Heart right ventricle (tissue), 16 donors: ENCODE measurements around the gene TRPM3. TPM values are rescaled to one million over a fixed set of nuclear protein-coding genes. Genes with fewer than 3 reads are reported as not detected.

Experiments
- ATAC-seq, 8 donors: fragments of 200-7000 bp; cut with Tn5 transposase; one replicate each; pipeline ENCODE4 v1.9.1; 2020; ENCODE audit warnings: mild to moderate bottlenecking in 8 of 8, moderate library complexity in 8 of 8, moderate number of reproducible peaks in 1 of 8
- DNase-seq, 2 donors: peaks; one replicate each; pipeline ENCODE4 v3.0.0-alpha.2; 2020
- H3K27ac ChIP-seq, 10 donors: fragments of 200-600 bp; sonication (generic) in 2 of 10; one replicate each; pipeline versions ENCODE4 v1.5.0 to v1.8.0; 2020 to 2022; ENCODE audit warnings: mild to moderate bottlenecking in 3 of 10
- H3K27me3 ChIP-seq, 7 donors: fragments of 200-600 bp; one replicate each; pipeline ENCODE4 v1.8.0; 2021 to 2022; ENCODE audit warnings: mild to moderate bottlenecking in 2 of 7
- H3K36me3 ChIP-seq, 9 donors: fragments of 200-600 bp; sonication (generic) in 1 of 9; one replicate each; pipeline versions ENCODE4 v1.5.0 to v1.8.0; 2020 to 2022; ENCODE audit warnings: mild to moderate bottlenecking in 2 of 9
- H3K4me1 ChIP-seq, 9 donors: fragments of 200-600 bp; sonication (generic) in 1 of 9; one replicate each; pipeline versions ENCODE4 v1.5.0 to v1.8.0; 2020 to 2022; ENCODE audit warnings: mild to moderate bottlenecking in 4 of 9
- H3K4me3 ChIP-seq, 10 donors: fragments of 200-600 bp; sonication (generic) in 2 of 10; one replicate each; pipeline versions ENCODE4 v1.5.0 to v1.8.0; 2020 to 2022; ENCODE audit warnings: mild to moderate bottlenecking in 7 of 10, moderate library complexity in 2 of 10
- H3K9me3 ChIP-seq, 11 donors: fragments of 200-600 bp in 10 of 11; sonication (generic) in 2 of 11; one replicate each; pipeline versions ENCODE4 v1.5.0 to v1.8.0; 2013 to 2022; ENCODE audit warnings: mild to moderate bottlenecking in 2 of 11, control low read depth in 1 of 11, moderate library complexity in 1 of 11
- WGBS, 2 donors: extraction: QIAGEN DNeasy Blood & Tissue Kit; methylation state at CpG; one replicate each; pipeline ENCODE4 v1.1.7; 2013; ENCODE audit warnings: inconsistent platforms in 1 of 2; 5-methylcytosine and 5-hydroxymethylcytosine counted together
- intact Hi-C, 10 donors: fragments of 100-400 bp; cut with DNase I; formaldehyde crosslinking; loops; one replicate each; pipeline versions ENCODE4 v1.11.1 to v1.14.2; 2022
- polyA plus RNA-seq, 2 donors: library from polyadenylated mRNA; stranded (reverse); fragments of 200-250 nt; gene quantifications; one replicate each; pipeline ENCODE4 v1.2.3, GENCODE V29; 2013
- total RNA-seq, 10 donors: library from RNA; stranded (reverse); fragmentation: NEBNext Ultra II Directional in 3 of 10; extraction: Animal tissue kit (Norgen Biotek cat#: 25700) in 3 of 10; gene quantifications; one replicate each; pipeline versions ENCODE4 v1.2.1 to v1.2.4, GENCODE V29; 2021 to 2023
- TF ChIP-seq, protein P1 (sequence below), 9 donors: fragments of 200-600 bp; sonication (generic) in 2 of 9; IDR thresholded peaks; one replicate each; pipeline versions ENCODE4 v1.5.0 to v1.8.0; 2021 to 2022; ENCODE audit warnings: antibody characterized with exemption in 9 of 9, mild to moderate bottlenecking in 5 of 9, moderate library complexity in 1 of 9
- donor health status: Arrhythmogenic right ventricular cardiomyopathy.
- donor health status: ischemic (EF 13 %, LVEDD 7.1; RV severe dilation, severe dysfunction).
- donor health status: healthy with polysubstance abuse.
- donor health status: DM: no; HTN: yes; CAD: no.
- donor health status: DM: no; HTN: no; CAD: no.
- donor health status: ischemic (EF 25% LVEDD 6.9; RV normal size, moderate dysfunction).
- donor health status: ischemic (EF 25% LVEDD 5.7; RV mildly dilated, moderate dysfunction).
- donor health status: healthy.
- donor health status: DM: yes; HTN: yes; CAD: no.
- donor health status: Ischemic cardiomyopathy.
- donor health status: ischemic (EF 35%, LVEDD 5.7; RV mildly dilated, moderate dysfunction).
- donor health status: nonischemic (EF 11% LVEDD 7.7; RV severe dilation, severe dysfunction).
- donor health status: DM: yes; HTN: yes; CAD: no.
- donor health status: PGD.
- donor health status: ischemic (EF 29% LVEDD 5.4; RV normal size, mild dysfunction).
- donor health status: nonischemic (EF 23%, LVEDD 6.1; RV moderate dilation, normal function).

Gene TRPM3
- total and polyA plus RNA-seq, 12 donors = 0.05 to 1.3 (median 0.16) TPM; not detected in 1

DNA sequence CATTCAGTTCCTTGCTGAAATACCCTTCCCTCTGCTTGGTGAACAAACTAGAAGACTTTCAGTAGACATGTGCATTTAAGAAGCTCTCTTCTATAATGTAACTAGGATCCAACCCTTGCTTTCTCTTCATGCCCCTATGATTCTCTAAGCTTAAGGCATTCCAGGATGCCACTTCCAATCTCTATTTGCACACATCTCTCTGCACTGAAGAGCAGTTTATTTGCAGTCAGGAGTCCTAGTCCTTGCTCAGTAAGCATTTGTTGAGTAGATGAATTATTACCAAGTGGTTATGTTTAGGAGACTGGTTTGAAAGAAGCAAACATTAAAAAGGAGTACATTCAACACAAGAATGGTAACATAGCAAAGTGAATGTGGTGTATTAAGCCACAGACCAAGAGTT is 432.7 kb downstream of the TRPM3 start:
- ATAC-seq = no peak
- Histone ChIP-seq H3K4me1 (no peaks in the 10 kb centered on the region), H3K27me3 (no peaks in the 10 kb centered on the region), H3K27ac (no peak overlapping the region), H3K9me3 (no peaks in the 10 kb centered on the region), H3K36me3 (no peaks in the 10 kb centered on the region), H3K4me3 (no peak overlapping the region)
- no peak for DNase-seq
- intact Hi-C loops = no loop called here
- TF ChIP-seq, protein P1, sequence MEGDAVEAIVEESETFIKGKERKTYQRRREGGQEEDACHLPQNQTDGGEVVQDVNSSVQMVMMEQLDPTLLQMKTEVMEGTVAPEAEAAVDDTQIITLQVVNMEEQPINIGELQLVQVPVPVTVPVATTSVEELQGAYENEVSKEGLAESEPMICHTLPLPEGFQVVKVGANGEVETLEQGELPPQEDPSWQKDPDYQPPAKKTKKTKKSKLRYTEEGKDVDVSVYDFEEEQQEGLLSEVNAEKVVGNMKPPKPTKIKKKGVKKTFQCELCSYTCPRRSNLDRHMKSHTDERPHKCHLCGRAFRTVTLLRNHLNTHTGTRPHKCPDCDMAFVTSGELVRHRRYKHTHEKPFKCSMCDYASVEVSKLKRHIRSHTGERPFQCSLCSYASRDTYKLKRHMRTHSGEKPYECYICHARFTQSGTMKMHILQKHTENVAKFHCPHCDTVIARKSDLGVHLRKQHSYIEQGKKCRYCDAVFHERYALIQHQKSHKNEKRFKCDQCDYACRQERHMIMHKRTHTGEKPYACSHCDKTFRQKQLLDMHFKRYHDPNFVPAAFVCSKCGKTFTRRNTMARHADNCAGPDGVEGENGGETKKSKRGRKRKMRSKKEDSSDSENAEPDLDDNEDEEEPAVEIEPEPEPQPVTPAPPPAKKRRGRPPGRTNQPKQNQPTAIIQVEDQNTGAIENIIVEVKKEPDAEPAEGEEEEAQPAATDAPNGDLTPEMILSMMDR (IDR thresholded peaks at IDR 0.05) = no peak

DNA sequence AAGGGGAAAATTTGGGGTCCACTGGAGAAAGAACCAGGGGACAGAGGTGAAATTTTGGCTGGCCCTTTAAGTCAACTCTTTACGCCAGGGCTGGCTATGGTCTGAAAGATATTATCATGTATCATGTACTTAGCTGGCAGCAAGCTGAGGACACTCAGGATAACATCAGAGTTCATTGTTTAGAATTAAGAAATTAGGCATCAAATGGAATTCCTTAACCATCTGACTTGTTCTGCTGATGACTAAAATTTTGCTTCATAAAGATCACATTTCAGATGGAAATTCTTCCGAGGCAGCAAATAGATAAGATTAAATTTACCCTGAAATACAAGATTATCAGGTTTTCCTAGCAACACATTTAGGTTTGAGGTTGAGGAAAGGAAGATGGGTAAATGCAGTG is 437.6 kb downstream of the TRPM3 start:
- intact Hi-C loops = no loop called here
- no peak overlapping the region for H3K4me3 ChIP-seq
- no peaks in the 10 kb centered on the region for H3K4me1 ChIP-seq
- ATAC-seq = no peak
- no peak for DNase-seq
- H3K36me3 ChIP-seq = no peaks in the 10 kb centered on the region
- H3K9me3 ChIP-seq = no peaks in the 10 kb centered on the region
- no peaks in the 10 kb centered on the region for H3K27me3 ChIP-seq
- WGBS, 2 donors = 59 to 72% methylated on average over 2 of the region's 2 CpGs
- TF ChIP-seq, protein P1 (IDR thresholded peaks at IDR 0.05) = no peak
- H3K27ac ChIP-seq = no peak overlapping the region

DNA sequence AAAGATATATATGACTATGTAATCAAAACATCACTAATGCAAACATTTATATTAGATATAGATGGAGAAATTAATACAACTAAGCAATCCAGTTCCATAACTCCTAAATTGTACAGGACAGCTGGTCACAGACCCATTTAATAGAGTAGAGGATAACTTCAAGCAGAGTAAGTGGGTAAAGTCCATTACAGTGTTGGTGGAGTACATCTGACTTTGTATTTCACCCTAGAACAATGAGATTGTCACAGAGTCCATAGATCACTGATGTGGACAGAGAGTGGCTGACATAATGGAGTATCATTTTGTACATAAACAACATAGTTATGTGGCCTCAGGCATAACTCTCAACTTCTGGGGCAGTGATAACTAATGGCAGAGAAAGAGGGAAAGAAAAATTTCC is 439.1 kb downstream of the TRPM3 start:
- TF ChIP-seq, protein P1 (IDR thresholded peaks at IDR 0.05) = no peak
- H3K9me3 ChIP-seq = no peaks in the 10 kb centered on the region
- H3K27me3 ChIP-seq = no peaks in the 10 kb centered on the region
- H3K4me3 ChIP-seq = no peak overlapping the region
- no peaks in the 10 kb centered on the region for H3K36me3 ChIP-seq
- intact Hi-C loops = no loop called here
- no peaks in the 10 kb centered on the region for H3K4me1 ChIP-seq
- no peak for DNase-seq
- no peak for ATAC-seq
- H3K27ac ChIP-seq = no peak overlapping the region

DNA sequence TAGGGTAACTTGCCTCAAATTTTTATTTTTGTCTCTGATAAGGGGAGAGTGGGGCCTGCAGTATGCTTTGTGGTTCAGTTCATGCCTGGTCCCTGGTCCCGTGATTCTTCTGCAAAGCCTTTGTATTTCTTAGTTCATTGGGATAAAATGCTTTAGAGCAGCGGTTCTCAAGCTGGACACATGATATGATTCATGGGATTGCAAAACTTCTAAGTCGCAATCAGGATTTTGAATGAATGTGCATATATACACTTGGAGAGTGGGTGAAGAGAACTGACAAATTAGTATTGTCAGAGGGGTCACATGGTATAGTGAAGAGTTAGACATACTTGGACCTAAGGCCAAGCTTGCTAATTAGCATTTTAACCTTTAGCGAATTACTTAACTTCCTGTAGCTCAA is 441.6 kb downstream of the TRPM3 start:
- H3K4me1 ChIP-seq = no peaks in the 10 kb centered on the region
- no peaks in the 10 kb centered on the region for H3K27me3 ChIP-seq
- no peak overlapping the region for H3K27ac ChIP-seq
- 87 to 92% methylated on average over 4 of the region's 4 CpGs for WGBS, 2 donors
- ATAC-seq (no peak), DNase-seq (no peak)
- H3K36me3 ChIP-seq = no peaks in the 10 kb centered on the region
- intact Hi-C loops = no loop called here
- no peak overlapping the region for H3K4me3 ChIP-seq
- TF ChIP-seq, protein P1 (IDR thresholded peaks at IDR 0.05) = no peak
- H3K9me3 ChIP-seq = no peaks in the 10 kb centered on the region

DNA sequence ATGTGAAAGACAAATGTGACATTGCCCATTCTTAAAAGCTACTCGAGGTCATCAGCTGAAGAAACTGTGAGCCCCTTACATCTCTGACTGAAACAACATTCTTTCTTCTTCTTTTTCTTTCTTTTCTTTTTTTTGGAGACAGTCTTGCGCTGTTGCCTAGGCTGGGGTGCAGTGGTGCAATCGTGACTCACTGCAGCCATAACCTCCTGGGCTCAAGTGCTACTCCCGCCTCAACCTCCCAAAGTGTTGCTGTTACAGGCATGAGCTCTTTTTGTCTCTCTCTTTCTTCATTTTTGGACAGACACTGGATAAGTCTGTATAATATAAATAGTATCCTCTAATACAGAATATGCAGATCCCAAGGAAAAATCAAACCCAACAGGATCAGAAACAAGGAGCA is 443.3 kb downstream of the TRPM3 start:
- H3K4me1 ChIP-seq = no peaks in the 10 kb centered on the region
- no peaks in the 10 kb centered on the region for H3K27me3 ChIP-seq
- 82% methylated on average over 4 of the region's 4 CpGs for WGBS, 2 donors
- no peaks in the 10 kb centered on the region for H3K9me3 ChIP-seq
- TF ChIP-seq, protein P1 (IDR thresholded peaks at IDR 0.05) = no peak
- no peak overlapping the region for H3K27ac ChIP-seq
- H3K4me3 ChIP-seq = no peak overlapping the region
- DNase-seq = no peak
- no peak for ATAC-seq
- H3K36me3 ChIP-seq = no peaks in the 10 kb centered on the region
- intact Hi-C loops = no loop called here
